ENCODE data around the gene ZEB2.

ZEB2 gene

GRCh38 chr2:144468823-144469595, 50.9 kb downstream of the ZEB2 start:
- FAIRE-seq: no peak

GRCh38 chr2:144467502-144468137, 52.3 kb downstream of the ZEB2 start:
- FAIRE-seq: no peak

GRCh38 chr2:144466637-144467036, 53.3 kb downstream of the ZEB2 start:
- no peak for FAIRE-seq

DNA sequence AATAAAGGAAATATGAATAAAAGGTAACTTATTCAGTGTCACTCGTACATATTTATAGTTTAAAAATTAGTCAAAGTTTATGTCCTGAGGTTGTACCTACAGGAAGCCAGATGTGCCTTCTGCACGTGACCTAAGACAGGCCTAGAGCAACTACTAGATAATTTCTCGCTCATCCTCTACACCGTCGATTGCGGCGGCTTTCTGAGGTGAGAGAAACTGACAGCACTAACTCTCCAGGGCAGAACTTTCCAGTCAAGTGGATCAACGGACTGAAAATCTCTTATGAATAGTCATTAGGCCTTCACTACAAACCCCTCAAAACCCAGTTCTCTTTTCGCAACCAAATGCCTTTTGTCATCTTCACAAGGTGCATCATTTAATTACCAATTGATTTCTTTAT, 54.2 kb downstream of the ZEB2 start:
- no peak for FAIRE-seq

GRCh38 chr2:144464730-144465129, 55.2 kb downstream of the ZEB2 start:
- FAIRE-seq: no peak

DNA sequence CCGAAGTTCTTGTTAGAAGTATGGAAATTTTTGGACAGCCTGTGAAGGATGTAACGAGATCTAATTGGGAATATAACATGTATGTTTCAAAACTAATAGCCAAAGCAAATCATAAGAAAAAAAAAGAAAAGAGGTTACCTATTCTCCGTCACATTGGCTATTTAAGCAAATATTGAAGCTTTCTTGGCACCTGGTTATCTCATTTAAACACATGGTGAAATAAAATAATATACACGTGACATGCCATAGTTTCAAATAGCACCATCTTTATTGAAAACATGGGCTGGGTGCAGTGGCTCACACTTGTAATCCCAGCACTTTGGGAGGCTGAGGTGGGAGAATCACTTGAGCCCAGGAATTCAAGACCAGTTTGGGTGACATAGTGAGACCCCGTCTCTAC, 56.7 kb downstream of the ZEB2 start:
- FAIRE-seq: no peak

DNA sequence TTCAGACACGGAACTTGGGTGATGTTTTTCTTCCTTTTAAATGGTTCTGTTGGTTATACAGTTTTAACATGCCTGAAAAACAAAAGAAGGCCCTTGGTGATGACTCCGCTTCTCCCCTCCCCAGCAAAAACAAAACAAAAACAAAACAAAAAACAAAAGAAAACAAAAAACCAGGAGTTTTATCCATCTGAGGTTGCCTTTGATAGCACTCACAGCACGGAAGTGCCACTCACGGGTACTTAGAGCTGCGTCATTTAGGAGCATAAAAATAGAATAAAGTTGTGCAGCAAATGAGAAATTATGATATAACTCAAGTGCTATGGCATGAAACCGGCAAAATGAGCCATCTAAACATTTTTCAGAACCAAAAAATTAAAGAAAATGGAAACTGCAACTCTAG, 57.7 kb downstream of the ZEB2 start:
- FAIRE-seq: no peak

- FAIRE-seq: no peak
Measured at GRCh38 chr2:144461308-144461766, 58.6 kb downstream of the ZEB2 start.

- FAIRE-seq: no peak
Measured at GRCh38 chr2:144460727-144461307, 59.1 kb downstream of the ZEB2 start.

DNA sequence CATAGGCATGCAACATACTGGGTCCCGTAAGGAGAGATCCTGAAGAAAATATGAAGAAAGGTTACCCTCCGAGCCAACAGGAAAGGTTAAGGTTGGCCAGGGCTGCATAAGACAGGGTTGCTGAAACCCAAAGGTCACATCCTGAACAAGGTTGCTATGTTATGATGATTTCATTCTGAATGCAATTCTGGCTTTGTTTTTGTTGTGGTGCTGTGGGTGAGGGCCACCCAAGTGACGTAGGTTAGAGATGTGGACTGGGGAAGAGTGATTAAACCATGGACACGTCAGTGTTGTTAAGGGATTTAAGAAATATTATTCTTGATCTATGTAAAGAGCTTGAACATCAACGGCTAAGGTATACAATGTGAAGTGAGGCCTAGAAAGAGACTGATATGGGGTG, 60.0 kb downstream of the ZEB2 start:
- no peak for FAIRE-seq

DNA sequence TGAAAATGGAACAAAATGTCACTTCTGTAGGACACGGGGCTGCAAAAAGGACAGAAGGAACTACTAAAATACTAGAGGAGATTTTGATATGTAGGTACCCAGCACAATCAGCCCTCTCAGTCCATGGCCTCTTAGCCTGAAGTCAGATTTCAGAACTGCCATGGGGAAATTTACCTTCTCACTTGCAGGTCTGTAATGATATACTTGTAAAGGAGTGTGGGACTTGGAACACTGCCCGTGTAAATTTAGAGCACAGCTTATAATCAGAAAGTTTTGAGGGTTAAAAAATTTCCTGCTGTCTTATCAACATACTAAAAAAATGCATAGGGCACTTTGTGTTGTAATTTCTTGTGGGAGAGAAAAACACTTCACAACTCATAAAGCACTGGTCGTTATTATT, 60.6 kb downstream of the ZEB2 start:
- FAIRE-seq: no peak

GRCh38 chr2:144458541-144458940, 61.4 kb downstream of the ZEB2 start:
- no peak for FAIRE-seq

DNA sequence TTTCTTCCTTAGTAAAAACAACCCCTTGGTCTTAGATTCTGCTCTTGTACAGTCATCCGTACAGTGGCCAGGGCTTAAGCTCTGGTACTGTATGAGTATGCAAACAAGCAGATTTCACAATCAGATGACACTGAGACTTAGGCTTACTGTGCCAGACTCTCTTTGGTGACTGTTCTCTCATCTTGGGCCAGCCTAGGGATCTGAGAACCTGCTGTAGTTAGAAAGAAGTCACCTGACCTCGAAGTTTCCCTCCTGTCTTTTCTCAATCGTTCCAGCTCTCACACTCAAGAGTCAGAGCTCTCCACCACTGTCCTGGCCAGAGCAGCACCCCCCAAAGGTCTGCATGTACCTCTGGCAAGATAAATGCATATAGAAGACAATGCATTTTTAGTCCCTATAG, 63.2 kb downstream of the ZEB2 start:
- FAIRE-seq: no peak

GRCh38 chr2:144455987-144456386, 63.9 kb downstream of the ZEB2 start:
- no peak for FAIRE-seq

- no peak for FAIRE-seq
Measured at GRCh38 chr2:144454466-144455287, 65.2 kb downstream of the ZEB2 start.

DNA sequence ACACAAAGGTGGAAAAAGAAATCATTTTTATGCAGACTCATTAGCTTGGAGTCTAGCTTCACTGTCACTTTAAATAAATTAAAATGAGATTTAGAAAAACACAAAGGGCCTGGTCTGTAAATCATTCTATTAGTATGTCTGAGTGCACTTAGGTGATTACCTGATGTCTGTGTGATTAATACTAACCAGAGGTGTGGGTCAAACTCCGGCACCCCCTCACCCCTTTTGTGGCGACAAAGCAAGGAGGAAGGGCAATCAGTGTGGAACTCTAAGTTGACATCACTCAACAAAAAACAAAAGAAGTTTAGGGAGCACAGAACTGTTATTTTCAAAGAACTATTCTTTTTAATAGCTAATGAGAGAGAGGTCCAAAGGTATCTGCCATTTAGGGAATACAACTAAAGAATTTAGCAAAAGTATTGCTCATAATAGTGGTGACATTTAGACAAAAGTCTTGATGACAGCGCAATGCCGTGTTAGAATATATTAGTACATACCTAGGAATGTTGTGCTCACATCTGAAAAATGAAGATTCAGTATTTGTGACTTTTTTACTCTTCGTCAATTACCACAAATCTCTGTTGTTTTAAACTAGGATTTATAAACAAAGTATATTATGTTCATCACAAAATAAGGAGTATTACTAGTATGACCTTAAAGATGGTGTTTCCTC, 66.3 kb downstream of the ZEB2 start:
- FAIRE-seq: no peak

GRCh38 chr2:144452989-144453336, 67.0 kb downstream of the ZEB2 start:
- FAIRE-seq: no peak

DNA sequence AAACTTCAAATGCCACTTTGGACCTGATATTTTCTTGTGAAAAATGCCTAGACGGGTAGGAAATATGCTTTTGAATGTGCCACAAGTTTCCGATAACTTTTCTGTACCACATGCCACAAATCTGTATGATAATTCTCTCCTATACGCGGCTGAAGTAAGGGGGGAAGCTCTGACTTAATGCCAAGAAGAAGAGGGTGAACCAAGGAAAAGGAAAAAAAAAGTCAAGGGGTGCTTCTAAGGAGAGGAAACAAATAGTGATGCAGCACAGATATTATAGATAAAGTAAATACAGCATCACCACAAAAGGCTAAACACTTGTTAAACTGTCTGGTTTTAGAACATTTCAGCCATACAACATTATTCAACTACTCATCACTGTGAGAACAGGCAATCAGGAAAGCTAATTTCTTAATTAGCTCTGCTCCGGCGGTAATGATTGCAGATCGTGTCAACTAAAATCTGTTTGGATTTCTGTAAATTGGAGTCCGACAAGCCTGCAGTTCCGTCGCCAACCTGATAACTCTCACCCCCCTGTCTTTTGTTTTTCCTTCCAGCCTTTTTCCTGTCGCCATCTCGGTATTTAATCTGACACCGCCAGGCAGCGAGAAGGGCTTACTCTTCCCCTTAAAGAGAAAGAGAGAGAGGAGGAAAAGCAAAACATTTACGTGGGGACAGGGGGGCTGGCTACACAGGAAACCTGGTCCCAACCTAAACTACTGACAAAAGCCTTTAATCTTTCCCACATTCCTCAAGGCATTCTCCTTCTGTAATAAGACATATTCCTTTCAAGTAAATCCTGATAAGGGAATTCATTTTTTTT, 67.5 kb downstream of the ZEB2 start:
- FAIRE-seq: no peak

DNA sequence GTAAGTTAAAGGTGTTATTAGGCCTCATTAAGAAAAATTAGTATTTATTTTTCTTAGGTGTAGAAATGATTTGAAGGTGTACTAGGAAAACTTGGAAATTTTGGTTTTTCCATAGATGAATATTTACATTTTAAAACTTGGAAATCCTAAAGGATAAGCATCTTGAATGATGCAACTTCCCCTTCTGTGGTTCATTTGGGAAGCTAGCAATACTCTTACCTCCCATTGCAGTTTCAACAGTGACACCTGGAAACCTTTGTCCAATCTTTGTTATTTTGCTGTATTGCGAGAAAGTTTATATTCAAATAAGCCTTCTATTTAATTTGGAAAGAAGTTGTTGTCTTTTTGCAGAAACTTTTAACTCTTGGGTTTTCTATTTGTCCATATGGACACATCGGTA, 68.5 kb downstream of the ZEB2 start:
- no peak for FAIRE-seq

- FAIRE-seq: no peak
Measured at GRCh38 chr2:144449028-144449406, 70.9 kb downstream of the ZEB2 start.

GRCh38 chr2:144448389-144449027, 71.4 kb downstream of the ZEB2 start:
- FAIRE-seq: no peak

GRCh38 chr2:144447535-144447934, 72.4 kb downstream of the ZEB2 start:
- FAIRE-seq: no peak
